NCI-H1436 (cell line): ENCODE data around the gene HAUS1.

Experiments
- DNase-seq: peaks from one replicate; lab custom pipeline; 2025; lab: John Stamatoyannopoulos, UW

Gene HAUS1, protein sequence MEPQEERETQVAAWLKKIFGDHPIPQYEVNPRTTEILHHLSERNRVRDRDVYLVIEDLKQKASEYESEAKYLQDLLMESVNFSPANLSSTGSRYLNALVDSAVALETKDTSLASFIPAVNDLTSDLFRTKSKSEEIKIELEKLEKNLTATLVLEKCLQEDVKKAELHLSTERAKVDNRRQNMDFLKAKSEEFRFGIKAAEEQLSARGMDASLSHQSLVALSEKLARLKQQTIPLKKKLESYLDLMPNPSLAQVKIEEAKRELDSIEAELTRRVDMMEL

DNA sequence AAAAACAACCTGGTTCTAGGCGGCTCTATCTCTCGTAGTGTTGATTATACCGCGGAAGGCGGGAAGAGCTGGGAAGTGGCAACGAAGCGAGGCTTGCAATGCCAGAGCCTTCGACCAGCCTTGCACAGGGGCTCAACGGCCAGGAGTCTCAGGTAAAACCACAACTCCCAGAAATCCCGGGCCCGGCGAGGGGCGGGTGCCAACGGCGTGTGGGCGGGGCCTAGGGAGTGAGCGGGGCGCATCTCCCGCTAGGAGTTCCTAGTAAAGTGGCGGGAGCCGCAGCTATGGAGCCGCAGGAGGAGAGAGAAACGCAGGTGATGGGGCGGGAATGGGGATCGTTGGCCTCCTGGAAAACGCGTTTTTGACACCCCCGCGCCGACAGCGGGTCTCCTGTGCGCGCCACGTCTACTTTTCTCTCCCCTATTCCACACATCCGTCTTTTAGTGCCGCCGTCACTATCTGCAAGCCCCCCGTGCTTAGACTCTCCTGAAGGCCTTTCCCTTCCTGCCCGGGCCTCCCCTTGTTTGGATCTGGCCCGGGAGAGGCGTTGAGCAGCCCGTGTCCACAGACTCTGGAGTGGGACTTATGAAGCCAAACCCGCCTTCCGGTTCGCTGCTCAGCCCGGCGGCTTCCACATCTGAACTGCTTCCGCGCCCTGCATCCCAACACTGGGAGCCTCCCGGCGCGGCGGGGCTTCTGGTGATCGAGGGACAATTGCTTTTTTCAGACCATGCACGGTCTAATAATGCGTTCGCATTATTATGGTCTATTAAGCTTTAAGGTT is at the start of gene HAUS1:
TSS of gene HAUS1 (plus strand) at position 258 of the 784 bp plus-strand sequence. CDS start at position 285, 27 bp downstream.
- DNase-seq, result peak; percentile 89

GRCh38 chr18:46054956-46055837 is 49.0 kb upstream of the HAUS1 start:
- DNase-seq, result no peak

DNA sequence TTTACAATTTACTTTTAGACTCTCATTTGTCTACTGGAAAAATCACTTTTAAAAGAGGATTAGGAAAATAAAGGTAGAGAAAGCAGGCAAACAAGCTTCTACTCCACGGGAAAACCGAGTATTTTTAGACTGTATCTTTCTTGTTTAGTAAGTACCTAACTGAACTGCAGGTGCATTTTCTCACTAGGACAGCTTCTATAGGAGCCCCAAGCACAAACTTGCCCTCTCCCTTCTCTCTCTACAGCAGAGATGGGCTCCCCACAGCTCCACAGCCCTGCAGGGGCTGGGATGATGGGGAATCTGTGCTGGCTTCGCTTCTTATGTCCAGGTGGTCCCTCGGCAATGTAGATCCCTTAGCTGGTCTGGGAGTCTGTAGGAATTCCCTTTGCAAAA is 48.4 kb upstream of the HAUS1 start:
- DNase-seq, result no peak

- DNase-seq, result no peak
These were observed 43.8 kb upstream of the HAUS1 start for GRCh38 chr18:46060359-46060841.

DNA sequence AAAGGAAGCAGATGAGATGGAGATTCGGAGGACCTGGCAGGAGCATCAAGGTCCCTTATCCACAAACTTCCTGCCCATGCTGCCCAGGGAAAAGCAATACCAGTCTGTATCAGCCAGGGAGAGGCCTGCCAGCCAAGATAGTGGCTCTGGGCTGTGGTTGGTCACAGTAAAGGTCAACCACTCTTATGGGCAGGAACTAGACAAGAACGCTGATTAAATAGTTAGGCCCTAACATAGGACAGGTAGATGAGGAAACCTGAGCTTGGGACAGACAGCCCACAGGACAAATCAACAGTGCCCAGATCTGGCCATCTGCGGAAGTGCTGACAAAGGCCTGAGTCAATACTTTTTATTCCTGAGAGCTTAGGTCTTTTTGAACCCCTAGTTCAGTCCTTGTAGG is 42.8 kb upstream of the HAUS1 start:
- DNase-seq, result no peak

DNA sequence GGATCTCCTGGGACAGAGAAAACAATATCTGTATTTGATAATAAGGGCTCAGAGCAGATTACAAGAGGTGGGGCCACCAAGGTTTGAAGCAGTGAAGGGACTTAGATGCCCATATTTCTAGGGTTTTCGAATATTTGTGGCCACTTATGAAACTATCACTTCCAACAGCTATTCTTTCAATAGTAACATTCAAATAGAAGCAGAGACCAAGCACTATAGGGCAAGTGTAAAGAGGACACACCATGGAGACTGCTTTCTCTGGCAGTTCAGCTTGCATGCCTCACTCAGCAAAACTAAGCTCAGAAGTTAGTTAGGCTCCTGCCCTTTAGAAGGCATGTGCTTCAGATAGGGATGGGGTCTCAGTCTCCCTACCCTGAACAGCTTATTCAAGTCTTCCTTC is 42.4 kb upstream of the HAUS1 start:
- DNase-seq, result no peak

DNA sequence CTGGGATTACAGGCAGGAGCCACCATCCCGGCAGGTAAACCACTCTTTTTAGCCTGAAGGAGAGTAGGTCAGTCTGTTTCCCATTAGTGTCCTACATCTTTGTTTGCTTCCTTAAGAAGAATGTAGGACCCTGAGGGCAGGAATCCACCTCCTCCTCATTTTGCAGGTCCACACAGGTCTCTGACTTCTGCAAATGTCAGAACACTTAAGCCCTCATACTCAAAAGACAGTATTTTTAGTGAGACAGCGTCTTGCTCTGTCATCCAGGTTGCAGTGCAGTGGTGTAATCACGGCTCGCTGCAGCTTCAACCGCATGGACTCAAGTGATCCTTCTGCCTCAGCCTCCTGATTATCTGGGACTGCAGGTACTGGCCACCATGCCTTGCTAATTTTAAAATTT is 41.4 kb upstream of the HAUS1 start:
- DNase-seq, result no peak

- DNase-seq, result no peak
These were observed 36.7 kb upstream of the HAUS1 start for GRCh38 chr18:46067438-46068007.

DNA sequence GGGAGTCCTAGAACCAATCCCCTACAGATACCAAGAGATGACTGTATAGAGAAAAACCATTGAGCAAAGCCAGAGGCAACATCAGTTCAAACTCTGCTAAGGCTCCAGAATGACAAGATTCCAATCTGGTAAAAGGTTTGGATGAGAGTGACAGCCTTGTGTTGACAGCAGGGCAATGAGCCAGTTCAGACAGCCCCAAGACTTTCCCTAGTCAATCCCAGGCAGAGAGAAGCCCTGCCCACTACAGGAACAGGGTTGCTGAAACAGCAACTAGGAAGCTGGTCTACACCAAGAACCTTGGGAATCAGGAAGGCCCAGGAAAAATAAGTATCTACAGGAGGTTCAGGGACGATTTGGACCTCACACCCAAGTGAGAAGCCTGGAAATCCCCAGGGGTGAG is 35.4 kb upstream of the HAUS1 start:
- DNase-seq, result no peak

DNA sequence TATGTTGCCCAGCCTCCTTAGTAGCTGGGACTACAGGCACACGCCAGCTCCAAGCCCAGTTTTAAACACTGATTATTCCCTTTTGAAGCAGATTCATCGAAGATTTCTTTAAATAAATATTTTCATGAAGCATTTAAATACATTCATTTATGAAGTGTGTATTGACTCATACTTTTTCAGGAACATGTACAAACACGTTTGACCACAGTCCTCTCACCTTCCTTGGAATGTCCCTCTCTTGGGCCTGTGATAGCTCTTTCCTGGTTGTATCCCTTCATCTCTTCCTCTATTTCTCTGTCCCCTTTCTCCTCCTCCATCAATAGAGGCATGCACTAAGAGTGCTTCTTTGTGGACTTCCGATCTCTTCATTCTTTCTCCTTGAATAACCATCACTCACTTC is 34.7 kb upstream of the HAUS1 start:
- no peak for DNase-seq

DNA sequence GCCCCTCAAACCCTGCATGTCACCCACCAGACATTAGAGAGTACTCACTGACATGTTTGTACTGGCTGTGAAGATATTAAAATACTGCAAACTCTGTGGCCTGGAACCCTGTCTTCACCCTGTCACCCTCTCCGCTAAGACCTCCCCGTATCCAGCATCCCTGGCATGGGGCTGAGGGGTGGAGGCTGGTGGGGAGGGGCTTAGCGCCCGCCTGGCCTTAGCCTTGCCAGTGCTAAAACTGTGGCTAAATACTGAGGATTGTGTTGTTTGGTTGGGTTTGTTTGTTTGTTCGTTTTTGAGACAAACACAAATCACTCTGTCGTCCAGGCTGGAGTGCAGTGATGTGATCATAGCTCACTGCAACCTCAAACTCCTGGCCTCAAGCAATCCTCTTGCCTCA is 34.0 kb upstream of the HAUS1 start:
- DNase-seq, result no peak

DNA sequence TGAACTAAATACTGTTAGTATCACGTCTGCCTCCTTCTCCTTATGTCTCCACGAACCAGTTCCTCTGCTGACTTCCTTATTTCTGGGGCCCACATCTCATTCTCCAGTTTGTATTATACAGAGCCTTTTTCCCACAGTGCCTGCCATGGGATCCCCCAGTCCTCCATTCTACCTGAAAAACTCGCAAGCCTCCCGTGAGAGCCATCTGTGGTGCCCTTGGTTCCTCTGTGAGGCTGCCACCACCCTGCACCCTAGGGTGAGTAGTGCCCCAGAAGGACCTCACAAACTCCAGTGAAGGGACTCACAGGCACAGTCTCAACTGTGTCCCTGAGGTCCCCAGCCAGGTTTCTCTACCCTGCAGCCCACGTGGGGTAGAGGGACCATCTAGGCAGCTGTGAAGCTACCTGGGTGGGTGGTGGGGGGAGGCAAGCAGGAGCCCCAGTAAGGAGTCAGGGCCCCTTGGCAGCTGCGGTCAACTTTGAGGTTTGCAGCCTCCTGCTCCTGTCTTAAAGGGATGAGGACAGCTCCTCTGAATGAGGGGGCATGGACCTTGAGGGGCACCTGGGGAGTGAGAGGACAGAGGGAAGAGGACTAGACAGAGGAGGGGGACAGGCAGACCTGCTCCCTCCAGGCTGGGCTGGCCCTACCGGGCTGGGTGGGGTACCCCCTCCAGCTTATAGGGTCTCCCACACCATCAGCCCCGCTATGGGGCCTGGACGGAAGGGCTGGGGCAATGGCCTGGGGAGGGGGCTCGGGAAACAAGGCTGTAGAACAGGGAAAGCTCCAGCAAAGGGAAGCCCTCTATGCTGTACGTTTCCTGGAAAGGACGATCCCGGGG is 33.2 kb upstream of the HAUS1 start:
- DNase-seq, result no peak

- DNase-seq, result no peak
These were observed 32.4 kb upstream of the HAUS1 start, which contains the start of gene PSTPIP2 for GRCh38 chr18:46071653-46072375. PSTPIP2 (minus strand) TSS chr18:46072260; CDS start chr18:46072188, 72 bp downstream.

GRCh38 chr18:46072376-46072867 is 31.8 kb upstream of the HAUS1 start:
- DNase-seq, result no peak

- no peak for DNase-seq
These were observed 31.2 kb upstream of the HAUS1 start for GRCh38 chr18:46072959-46073358.

- DNase-seq, result peak; percentile 20
These were observed 30.5 kb upstream of the HAUS1 start for GRCh38 chr18:46073474-46074331.

DNA sequence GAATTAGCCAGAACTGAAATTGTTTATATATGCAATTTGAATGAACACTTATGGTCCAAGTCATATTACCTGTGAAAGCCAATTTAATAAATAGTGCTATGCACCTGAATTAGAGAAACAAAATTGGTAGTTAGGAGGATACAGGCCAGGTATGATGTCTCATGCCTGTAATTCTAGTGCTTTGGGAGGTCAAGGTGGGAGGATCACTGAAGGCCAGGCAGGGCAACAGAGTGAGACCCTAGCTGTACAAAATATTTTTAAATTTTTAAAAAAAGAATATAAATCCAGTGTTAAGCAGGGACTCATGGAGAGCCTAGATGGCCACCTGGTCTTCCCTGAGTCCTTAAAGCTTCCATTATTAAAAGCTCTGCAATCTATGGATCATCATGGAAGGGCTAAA is 24.8 kb upstream of the HAUS1 start:
- no peak for DNase-seq

DNA sequence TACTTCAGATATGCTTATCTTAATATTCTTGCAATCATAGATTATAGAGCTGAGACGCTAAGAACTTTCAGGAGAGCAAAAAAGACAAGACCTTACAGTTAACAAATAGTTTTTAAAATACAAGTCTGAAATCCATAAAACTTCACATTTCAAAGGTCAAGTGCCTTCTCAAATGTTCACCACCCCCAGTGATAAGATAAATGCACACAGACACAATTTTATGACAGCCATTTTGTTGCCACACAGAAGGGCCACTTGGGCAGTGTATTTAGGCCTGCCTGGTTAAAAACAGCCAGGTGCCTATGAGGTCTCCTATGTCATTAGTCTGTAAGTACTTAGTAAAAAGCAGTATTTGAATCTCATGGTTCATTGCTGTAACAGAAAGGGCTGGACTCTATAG is 24.0 kb upstream of the HAUS1 start:
- no peak for DNase-seq

DNA sequence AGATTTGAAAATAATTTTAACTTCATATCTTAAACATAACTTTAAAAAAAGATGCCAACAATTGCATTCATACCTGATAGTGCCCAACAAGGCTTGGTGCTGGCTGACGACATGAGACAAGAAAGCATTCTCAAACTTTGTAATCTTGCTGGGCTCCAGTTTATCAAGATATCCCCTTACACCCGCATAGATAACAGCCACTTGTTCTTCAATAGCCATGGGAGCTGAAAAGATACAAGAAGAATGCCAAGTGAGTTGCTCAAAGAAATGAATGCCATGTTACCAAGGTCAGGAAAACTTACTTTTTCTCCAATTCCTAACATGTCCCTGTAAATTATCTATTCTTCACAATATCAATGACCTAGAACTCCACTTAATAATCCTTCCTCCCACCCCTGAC is 19.8 kb upstream of the HAUS1 start:
- DNase-seq, result no peak
